Measurements from ENCODE around the gene PLSCR2. TPM values are rescaled to one million over a fixed set of nuclear protein-coding genes. Genes with fewer than 3 reads are reported as not detected.

PLSCR2 gene
- total and polyA plus RNA-seq, 2 donors (not counting 1 experiment from before 2014, with no cell fraction given), result 0.15 to 0.54 TPM

- Histone ChIP-seq H3K4me2 (replicated peaks; ENCODE audit: low read depth, low read length, poor library complexity, severe bottlenecking) (no peak overlapping the region), H3K79me2 (ENCODE audit: control insufficient read depth, insufficient read depth, low read length) (no peaks in the 10 kb centered on the region), H4K20me1 (ENCODE audit: control insufficient read depth, insufficient read depth, low read length, poor library complexity, severe bottlenecking) (no peaks in the 10 kb centered on the region), H3K4me1 (ENCODE audit: control insufficient read depth in 2 of 2, insufficient read depth in 2 of 2, low read length in 2 of 2) (no peaks in the 10 kb centered on the region), H3K27ac (ENCODE audit: low read length in 2 of 2) (no peak overlapping the region), H3K27me3 (replicated peaks in 1 of 4; ENCODE audit: control extremely low read depth in 1 of 4, control insufficient read depth in 3 of 4, insufficient read depth in 4 of 4, low read length in 3 of 4) (peaks cover 0 to under 1% (median 0%) of the 10 kb centered on the region in 4 experiments), H3K36me3 (replicated peaks in 1 of 2; ENCODE audit: control extremely low read depth in 1 of 2, control insufficient read depth in 1 of 2, extremely low read depth in 1 of 2, insufficient read depth in 2 of 2, low read length in 1 of 2) (no peaks in the 10 kb centered on the region), H3K4me3 (ENCODE audit: control extremely low read depth in 1 of 5, extremely low read depth in 1 of 5, insufficient read depth in 1 of 5, low read depth in 2 of 5, low read length in 4 of 5) (no peak overlapping the region), H3K9ac (ENCODE audit: low read length) (no peak overlapping the region), H3K9me3 (ENCODE audit: control extremely low read depth in 1 of 3, control insufficient read depth in 2 of 3, insufficient read depth in 1 of 3, low read length in 2 of 3) (no peaks in the 10 kb centered on the region), H2AFZ (ENCODE audit: insufficient read depth, low read depth, low read length, poor library complexity, severe bottlenecking) (no peak overlapping the region)
- DNase-seq (no peak), ATAC-seq (ENCODE audit: low read depth) (no peak)
- H3K9me3 Mint-ChIP-seq (ENCODE audit: insufficient read depth), result no peaks in the 10 kb centered on the region
- intact Hi-C loops (cut with micrococcal nuclease), result no loop called here
- no peak overlapping the region for H3K4me3 Mint-ChIP-seq
- no peaks in the 10 kb centered on the region for H3K4me1 Mint-ChIP-seq
- TF ChIP-seq, protein P1, sequence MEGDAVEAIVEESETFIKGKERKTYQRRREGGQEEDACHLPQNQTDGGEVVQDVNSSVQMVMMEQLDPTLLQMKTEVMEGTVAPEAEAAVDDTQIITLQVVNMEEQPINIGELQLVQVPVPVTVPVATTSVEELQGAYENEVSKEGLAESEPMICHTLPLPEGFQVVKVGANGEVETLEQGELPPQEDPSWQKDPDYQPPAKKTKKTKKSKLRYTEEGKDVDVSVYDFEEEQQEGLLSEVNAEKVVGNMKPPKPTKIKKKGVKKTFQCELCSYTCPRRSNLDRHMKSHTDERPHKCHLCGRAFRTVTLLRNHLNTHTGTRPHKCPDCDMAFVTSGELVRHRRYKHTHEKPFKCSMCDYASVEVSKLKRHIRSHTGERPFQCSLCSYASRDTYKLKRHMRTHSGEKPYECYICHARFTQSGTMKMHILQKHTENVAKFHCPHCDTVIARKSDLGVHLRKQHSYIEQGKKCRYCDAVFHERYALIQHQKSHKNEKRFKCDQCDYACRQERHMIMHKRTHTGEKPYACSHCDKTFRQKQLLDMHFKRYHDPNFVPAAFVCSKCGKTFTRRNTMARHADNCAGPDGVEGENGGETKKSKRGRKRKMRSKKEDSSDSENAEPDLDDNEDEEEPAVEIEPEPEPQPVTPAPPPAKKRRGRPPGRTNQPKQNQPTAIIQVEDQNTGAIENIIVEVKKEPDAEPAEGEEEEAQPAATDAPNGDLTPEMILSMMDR (IDR thresholded peaks at IDR 0.05), result no peak
- no peak for TF ChIP-seq EZH2 (IDR thresholded peaks at IDR 0.05; ENCODE audit: borderline replicate concordance, insufficient read depth, low read depth, low read length, poor library complexity, severe bottlenecking)
- ChIA-PET POLR2A (no interaction called here), CTCF (no interaction called here)
- H3K27me3 Mint-ChIP-seq, result peaks cover 3% of the 10 kb centered on the region
- 88% methylated on average over 1 of the region's 2 CpGs for WGBS (ENCODE audit: insufficient coverage)
- no peak overlapping the region for H3K27ac Mint-ChIP-seq
Measured at GRCh38 chr3:146387566-146387965, 81.8 kb downstream of the PLSCR2 start.

- no peaks in the 10 kb centered on the region for H3K9me3 Mint-ChIP-seq (ENCODE audit: insufficient read depth)
- Histone ChIP-seq H4K20me1 (ENCODE audit: control insufficient read depth, insufficient read depth, low read length, poor library complexity, severe bottlenecking) (no peaks in the 10 kb centered on the region), H3K9me3 (ENCODE audit: control extremely low read depth in 1 of 3, control insufficient read depth in 2 of 3, insufficient read depth in 1 of 3, low read length in 2 of 3) (no peaks in the 10 kb centered on the region), H3K4me1 (ENCODE audit: control insufficient read depth in 2 of 2, insufficient read depth in 2 of 2, low read length in 2 of 2) (no peaks in the 10 kb centered on the region), H2AFZ (ENCODE audit: insufficient read depth, low read depth, low read length, poor library complexity, severe bottlenecking) (no peak overlapping the region), H3K27me3 (replicated peaks in 1 of 4; ENCODE audit: control extremely low read depth in 1 of 4, control insufficient read depth in 3 of 4, insufficient read depth in 4 of 4, low read length in 3 of 4) (peaks cover 0 to 3% (median 0%) of the 10 kb centered on the region in 4 experiments), H3K36me3 (replicated peaks in 1 of 2; ENCODE audit: control extremely low read depth in 1 of 2, control insufficient read depth in 1 of 2, extremely low read depth in 1 of 2, insufficient read depth in 2 of 2, low read length in 1 of 2) (no peaks in the 10 kb centered on the region), H3K79me2 (ENCODE audit: control insufficient read depth, insufficient read depth, low read length) (no peaks in the 10 kb centered on the region), H3K4me2 (replicated peaks; ENCODE audit: low read depth, low read length, poor library complexity, severe bottlenecking) (no peak overlapping the region), H3K4me3 (ENCODE audit: control extremely low read depth in 1 of 5, extremely low read depth in 1 of 5, insufficient read depth in 1 of 5, low read depth in 2 of 5, low read length in 4 of 5) (no peak overlapping the region), H3K27ac (ENCODE audit: low read length in 2 of 2) (no peak overlapping the region), H3K9ac (ENCODE audit: low read length) (no peak overlapping the region)
- ChIA-PET POLR2A (no interaction called here), CTCF (no interaction called here)
- TF ChIP-seq, protein P1 (IDR thresholded peaks at IDR 0.05), result no peak
- no peak for TF ChIP-seq EZH2 (IDR thresholded peaks at IDR 0.05; ENCODE audit: borderline replicate concordance, insufficient read depth, low read depth, low read length, poor library complexity, severe bottlenecking)
- WGBS (ENCODE audit: insufficient coverage), result no CpG with 5 or more reads among the region's 1 CpG
- no peak overlapping the region for H3K27ac Mint-ChIP-seq
- peaks cover 3% of the 10 kb centered on the region for H3K27me3 Mint-ChIP-seq
- no peak for ATAC-seq (ENCODE audit: low read depth)
- intact Hi-C loops (cut with micrococcal nuclease), result no loop called here
- H3K4me1 Mint-ChIP-seq, result no peaks in the 10 kb centered on the region
- H3K4me3 Mint-ChIP-seq, result no peak overlapping the region
- DNase-seq, result no peak
Measured at GRCh38 chr3:146386936-146387335, 82.4 kb downstream of the PLSCR2 start.
